VCaP (cell line): ENCODE results near the gene TRIM27.
"Not testable (repeated sequence)": the region's sequence is repeated elsewhere in the genome, so short reads cannot be mapped to it uniquely, and the experiment has no call there.

Experiments
- H3K27ac ChIP-seq: fragments of 450-650 bp; 2 replicates; pipeline ENCODE4 v1.5.1; 2017
- TF ChIP-seq, protein P1 (sequence below): fragments of 450-650 bp; conservative IDR thresholded peaks from 2 replicates; pipeline ENCODE4 v1.5.1; 2017; ENCODE audit warnings: mild to moderate bottlenecking, moderate library complexity

Gene TRIM27, protein sequence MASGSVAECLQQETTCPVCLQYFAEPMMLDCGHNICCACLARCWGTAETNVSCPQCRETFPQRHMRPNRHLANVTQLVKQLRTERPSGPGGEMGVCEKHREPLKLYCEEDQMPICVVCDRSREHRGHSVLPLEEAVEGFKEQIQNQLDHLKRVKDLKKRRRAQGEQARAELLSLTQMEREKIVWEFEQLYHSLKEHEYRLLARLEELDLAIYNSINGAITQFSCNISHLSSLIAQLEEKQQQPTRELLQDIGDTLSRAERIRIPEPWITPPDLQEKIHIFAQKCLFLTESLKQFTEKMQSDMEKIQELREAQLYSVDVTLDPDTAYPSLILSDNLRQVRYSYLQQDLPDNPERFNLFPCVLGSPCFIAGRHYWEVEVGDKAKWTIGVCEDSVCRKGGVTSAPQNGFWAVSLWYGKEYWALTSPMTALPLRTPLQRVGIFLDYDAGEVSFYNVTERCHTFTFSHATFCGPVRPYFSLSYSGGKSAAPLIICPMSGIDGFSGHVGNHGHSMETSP

DNA sequence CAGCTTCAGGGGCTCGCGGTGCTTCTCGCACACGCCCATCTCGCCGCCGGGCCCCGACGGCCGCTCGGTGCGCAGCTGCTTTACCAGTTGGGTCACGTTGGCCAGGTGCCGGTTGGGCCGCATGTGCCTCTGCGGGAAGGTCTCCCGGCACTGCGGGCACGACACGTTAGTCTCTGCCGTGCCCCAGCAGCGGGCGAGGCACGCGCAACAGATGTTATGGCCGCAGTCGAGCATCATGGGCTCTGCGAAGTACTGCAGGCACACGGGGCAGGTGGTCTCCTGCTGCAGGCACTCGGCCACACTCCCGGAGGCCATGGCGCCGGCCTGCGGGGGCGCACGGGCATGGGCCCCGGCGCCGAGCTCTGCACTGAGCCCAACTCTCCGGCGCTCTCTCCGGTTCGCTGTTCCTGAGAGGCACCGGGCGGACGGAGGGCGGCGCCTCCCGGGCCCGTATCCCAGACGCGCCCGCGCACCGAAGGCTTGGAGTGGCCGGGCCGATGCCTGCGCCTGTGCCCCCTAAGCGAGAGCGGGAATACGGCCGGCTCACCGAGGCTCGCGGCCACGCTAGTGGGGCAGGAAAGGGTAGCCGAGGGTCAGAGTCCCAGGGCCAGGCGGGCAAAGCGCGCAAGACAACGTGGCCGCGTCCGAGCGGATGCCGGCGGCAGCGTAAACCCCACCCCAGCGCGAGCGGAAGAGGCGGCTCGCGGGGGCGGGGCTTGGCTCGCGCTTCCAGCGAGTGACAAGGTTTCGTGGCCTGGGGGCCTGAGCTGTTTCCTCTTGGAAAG, at the start of gene TRIM27:
TSS of gene TRIM27 (minus strand) at position 668 of the 785 bp plus-strand sequence. CDS start at position 315, 353 bp downstream.
- peak within 1 kb of the TSS; percentile 100 for H3K27ac ChIP-seq

DNA sequence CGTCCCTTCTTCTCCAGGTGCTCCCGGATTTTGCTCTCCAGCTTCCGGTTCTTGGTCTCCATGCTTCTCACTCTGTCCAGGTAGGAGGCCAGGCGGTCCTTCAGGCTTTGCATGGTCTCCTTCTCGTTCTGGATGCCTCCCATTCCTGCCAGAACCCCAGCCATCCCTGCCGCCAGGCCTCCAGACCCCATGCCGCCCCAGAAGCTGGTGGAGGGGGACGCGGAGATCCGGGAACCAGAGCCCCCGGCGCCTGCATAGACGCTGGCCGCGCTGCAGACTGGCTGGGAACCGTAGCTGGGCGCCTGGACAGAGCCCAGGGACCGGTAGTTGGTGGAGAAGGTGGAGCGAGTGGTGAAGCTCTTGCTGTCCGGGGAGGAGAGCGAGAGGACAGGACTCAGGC, 46.3 kb upstream of the TRIM27 start:
- not testable (repeated sequence) for H3K27ac ChIP-seq

More for the DNA sequence above, at the start of gene TRIM27:
- TF ChIP-seq, protein P1, sequence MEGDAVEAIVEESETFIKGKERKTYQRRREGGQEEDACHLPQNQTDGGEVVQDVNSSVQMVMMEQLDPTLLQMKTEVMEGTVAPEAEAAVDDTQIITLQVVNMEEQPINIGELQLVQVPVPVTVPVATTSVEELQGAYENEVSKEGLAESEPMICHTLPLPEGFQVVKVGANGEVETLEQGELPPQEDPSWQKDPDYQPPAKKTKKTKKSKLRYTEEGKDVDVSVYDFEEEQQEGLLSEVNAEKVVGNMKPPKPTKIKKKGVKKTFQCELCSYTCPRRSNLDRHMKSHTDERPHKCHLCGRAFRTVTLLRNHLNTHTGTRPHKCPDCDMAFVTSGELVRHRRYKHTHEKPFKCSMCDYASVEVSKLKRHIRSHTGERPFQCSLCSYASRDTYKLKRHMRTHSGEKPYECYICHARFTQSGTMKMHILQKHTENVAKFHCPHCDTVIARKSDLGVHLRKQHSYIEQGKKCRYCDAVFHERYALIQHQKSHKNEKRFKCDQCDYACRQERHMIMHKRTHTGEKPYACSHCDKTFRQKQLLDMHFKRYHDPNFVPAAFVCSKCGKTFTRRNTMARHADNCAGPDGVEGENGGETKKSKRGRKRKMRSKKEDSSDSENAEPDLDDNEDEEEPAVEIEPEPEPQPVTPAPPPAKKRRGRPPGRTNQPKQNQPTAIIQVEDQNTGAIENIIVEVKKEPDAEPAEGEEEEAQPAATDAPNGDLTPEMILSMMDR = no peak

- TF ChIP-seq, protein P1 = no peak
- H3K27ac ChIP-seq = no peak overlapping the region
Observed at GRCh38 chr6:28969129-28969528, 45.3 kb upstream of the TRIM27 start.

DNA sequence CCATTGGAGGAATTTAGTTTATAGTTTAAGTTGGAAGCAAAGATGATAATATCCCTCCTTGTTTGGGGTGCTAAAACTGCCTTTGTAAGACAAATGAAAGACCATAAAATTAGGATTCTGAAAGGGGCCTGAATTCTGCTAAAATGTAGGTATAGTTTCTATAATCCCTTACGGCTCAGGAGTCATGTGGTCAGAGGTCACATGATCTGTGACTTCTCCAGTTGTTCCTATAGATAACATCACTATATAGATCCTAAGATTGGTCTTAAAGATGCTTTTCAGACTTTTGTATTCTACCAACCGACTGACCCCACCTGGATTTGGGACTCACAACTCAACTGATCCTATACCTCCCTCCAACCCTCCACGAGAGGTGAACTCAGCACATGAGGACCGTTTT, 44.7 kb upstream of the TRIM27 start:
- TF ChIP-seq, protein P1 = no peak
- no peak overlapping the region for H3K27ac ChIP-seq

GRCh38 chr6:28965706-28966105, 41.9 kb upstream of the TRIM27 start:
- TF ChIP-seq, protein P1 = no peak

DNA sequence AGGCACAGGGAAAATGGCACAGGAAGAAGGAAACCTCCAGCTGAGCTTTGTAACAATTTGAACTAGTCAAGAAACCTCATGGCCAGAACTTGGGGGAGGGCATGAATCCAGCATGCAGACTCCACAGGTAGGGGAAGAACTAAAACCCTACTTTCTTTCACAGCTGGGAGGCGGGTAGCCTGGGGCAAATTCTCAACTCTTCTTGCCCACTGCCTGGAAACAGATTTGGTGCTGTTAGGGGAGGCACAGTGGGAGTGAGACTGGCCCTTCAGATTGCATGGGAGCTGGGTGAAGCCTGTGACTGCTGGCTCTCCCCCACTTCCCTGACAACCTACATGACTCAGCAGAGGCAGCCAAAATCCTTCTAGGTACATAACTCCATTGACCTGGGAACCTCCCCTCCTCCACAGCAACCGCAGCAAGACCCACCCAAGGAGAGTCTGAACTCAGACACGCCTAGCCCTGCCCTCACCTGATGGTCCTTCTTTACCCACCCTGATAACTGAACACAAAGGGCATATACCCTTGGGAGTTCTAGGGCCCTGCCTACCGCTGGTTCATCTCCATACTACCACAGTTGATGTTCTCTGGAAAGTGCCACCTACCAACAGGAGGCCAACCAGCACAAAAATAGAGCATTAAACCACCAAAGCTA, 37.2 kb upstream of the TRIM27 start:
- TF ChIP-seq, protein P1 = no peak
- no peak overlapping the region for H3K27ac ChIP-seq

More at GRCh38 chr6:28965706-28966105, 41.9 kb upstream of the TRIM27 start:
- no peak overlapping the region for H3K27ac ChIP-seq

DNA sequence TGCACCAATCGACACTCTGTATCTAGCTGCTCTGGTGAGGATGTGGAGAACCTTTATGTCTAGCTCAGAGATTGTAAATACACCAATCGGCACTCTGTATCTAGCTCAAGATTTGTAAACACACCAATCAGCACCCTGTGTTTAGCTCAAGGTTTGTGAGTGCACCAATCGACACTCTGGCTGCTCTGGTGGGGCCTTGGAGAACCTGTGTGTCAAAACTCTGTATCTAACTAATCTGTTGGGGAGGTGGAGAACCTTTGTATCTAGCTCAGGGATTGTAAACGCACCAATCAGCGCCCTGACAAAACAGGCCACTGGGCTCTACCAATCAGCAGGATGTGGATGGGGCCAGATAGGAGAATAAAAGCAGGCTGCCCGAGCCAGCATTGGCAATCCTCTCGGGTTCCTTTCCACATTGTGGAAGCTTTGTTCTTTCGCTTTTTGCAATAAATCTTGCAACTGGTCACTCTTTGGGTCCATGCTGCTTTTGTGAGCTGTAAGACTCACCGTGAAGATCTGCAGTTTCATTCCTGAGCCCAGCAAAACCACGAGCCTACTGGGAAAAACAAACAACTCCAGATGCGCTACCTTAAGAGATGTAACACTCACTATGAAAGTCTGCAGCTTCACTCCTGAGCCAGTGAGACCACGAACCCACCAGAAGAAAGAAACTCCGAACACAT, 34.9 kb upstream of the TRIM27 start:
- not testable (repeated sequence) for H3K27ac ChIP-seq

DNA sequence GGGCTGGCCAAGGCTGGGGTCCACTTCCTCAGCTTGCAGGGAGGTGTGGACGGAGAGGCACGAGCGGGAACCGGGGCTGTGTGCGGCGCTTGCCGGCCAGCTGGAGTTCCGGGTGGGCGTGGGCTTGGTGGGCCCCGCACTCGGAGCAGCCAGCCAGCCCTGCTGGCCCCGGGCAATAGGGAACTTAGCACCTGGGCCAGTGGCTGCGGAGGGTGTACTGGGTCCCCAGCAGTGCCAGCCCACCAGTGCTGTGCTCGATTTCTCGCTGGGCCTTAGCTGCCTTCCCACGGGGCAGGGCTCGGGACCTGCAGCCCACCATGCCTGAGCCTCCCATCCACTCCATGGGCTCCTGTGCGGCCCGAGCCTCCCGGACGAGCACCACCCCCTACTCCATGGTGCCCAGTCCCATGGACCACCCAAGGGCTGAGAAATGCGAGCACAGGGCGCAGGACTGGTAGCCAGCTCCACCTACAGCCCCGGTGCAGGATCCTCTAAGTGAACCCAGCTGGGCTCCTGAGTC, 34.1 kb upstream of the TRIM27 start:
- not testable (repeated sequence) for H3K27ac ChIP-seq
